ENCODE measurements around the gene NET1. TPM values are rescaled to one million over a fixed set of nuclear protein-coding genes. Genes with fewer than 3 reads are reported as not detected.

Gene NET1
- total and polyA plus RNA-seq, 2 experiments from 2014 or later, result 36.5 to 42.9 TPM

GRCh38 chr10:5492929-5493576, 80.7 kb downstream of the NET1 start:
- WGBS, 2 experiments (ENCODE audit: low coverage in 1 of 2, low lambda C conversion rate in 2 of 2, missing lambda C conversion rate in 2 of 2), result 75 to 77% methylated on average over 13 of the region's 13 CpGs
- DNase-seq, result no peak
- no peak for TF ChIP-seq EZH2phosphoT487 (IDR thresholded peaks at IDR 0.05; ENCODE audit: insufficient read depth, low read depth)
- TF ChIP-seq EZH2 (IDR thresholded peaks at IDR 0.05; ENCODE audit: insufficient read depth, poor library complexity, severe bottlenecking), result no peak
- Histone ChIP-seq H3K27me3 (replicated peaks; ENCODE audit: insufficient read depth) (no peaks in the 10 kb centered on the region), H3K36me3 (ENCODE audit: low read depth) (no peaks in the 10 kb centered on the region), H3K4me3 (no peak overlapping the region), H4K20me1 (ENCODE audit: insufficient read depth) (no peaks in the 10 kb centered on the region), H3K4me1 (ENCODE audit: insufficient read depth) (no peaks in the 10 kb centered on the region), H2AFZ (no peak overlapping the region), H3K27ac (no peak overlapping the region), H3K4me2 (ENCODE audit: unreplicated experiment) (no peak overlapping the region), H3K9ac (no peak overlapping the region), H3F3A (ENCODE audit: insufficient read depth) (no peaks in the 10 kb centered on the region), H3K9me3 (ENCODE audit: low read depth) (no peaks in the 10 kb centered on the region), H3K79me2 (ENCODE audit: insufficient read depth) (no peaks in the 10 kb centered on the region), H3K9me2 (ENCODE audit: insufficient read depth) (no peaks in the 10 kb centered on the region)
- in situ Hi-C loops (cut with MboI), result no loop called here

- Histone ChIP-seq H3K4me1 (ENCODE audit: insufficient read depth) (no peaks in the 10 kb centered on the region), H3K4me2 (ENCODE audit: unreplicated experiment) (no peak overlapping the region), H3K9ac (no peak overlapping the region), H3K27ac (no peak overlapping the region), H2AFZ (no peak overlapping the region), H3K9me2 (ENCODE audit: insufficient read depth) (no peaks in the 10 kb centered on the region), H3K4me3 (no peak overlapping the region), H3K9me3 (ENCODE audit: low read depth) (no peaks in the 10 kb centered on the region), H3F3A (ENCODE audit: insufficient read depth) (no peaks in the 10 kb centered on the region), H3K36me3 (ENCODE audit: low read depth) (no peaks in the 10 kb centered on the region), H3K79me2 (ENCODE audit: insufficient read depth) (no peaks in the 10 kb centered on the region), H4K20me1 (ENCODE audit: insufficient read depth) (no peaks in the 10 kb centered on the region), H3K27me3 (replicated peaks; ENCODE audit: insufficient read depth) (no peaks in the 10 kb centered on the region)
- 61 to 71% methylated on average over 3 of the region's 3 CpGs for WGBS, 2 experiments (ENCODE audit: low coverage in 1 of 2, low lambda C conversion rate in 2 of 2, missing lambda C conversion rate in 2 of 2)
- TF ChIP-seq EZH2 (IDR thresholded peaks at IDR 0.05; ENCODE audit: insufficient read depth, poor library complexity, severe bottlenecking) (no peak), EZH2phosphoT487 (IDR thresholded peaks at IDR 0.05; ENCODE audit: insufficient read depth, low read depth) (no peak)
- in situ Hi-C loops (cut with MboI), result no loop called here
- DNase-seq, result no peak
These were observed 81.3 kb downstream of the NET1 start for GRCh38 chr10:5493691-5494090.

- Histone ChIP-seq H2AFZ (no peak overlapping the region), H3K4me1 (ENCODE audit: insufficient read depth) (no peaks in the 10 kb centered on the region), H3F3A (ENCODE audit: insufficient read depth) (no peaks in the 10 kb centered on the region), H3K9me3 (ENCODE audit: low read depth) (no peaks in the 10 kb centered on the region), H3K9ac (no peak overlapping the region), H3K4me3 (no peak overlapping the region), H3K79me2 (ENCODE audit: insufficient read depth) (no peaks in the 10 kb centered on the region), H3K4me2 (ENCODE audit: unreplicated experiment) (no peak overlapping the region), H4K20me1 (ENCODE audit: insufficient read depth) (no peaks in the 10 kb centered on the region), H3K9me2 (ENCODE audit: insufficient read depth) (no peaks in the 10 kb centered on the region), H3K27ac (no peak overlapping the region), H3K27me3 (replicated peaks; ENCODE audit: insufficient read depth) (no peaks in the 10 kb centered on the region), H3K36me3 (ENCODE audit: low read depth) (no peaks in the 10 kb centered on the region)
- DNase-seq, result no peak
- TF ChIP-seq EZH2 (IDR thresholded peaks at IDR 0.05; ENCODE audit: insufficient read depth, poor library complexity, severe bottlenecking) (no peak), EZH2phosphoT487 (IDR thresholded peaks at IDR 0.05; ENCODE audit: insufficient read depth, low read depth) (no peak)
- in situ Hi-C loops (cut with MboI), result no loop called here
- WGBS, 2 experiments (ENCODE audit: low coverage in 1 of 2, low lambda C conversion rate in 2 of 2, missing lambda C conversion rate in 2 of 2), result 72 to 77% methylated on average over 8 of the region's 8 CpGs
These were observed 82.3 kb downstream of the NET1 start for GRCh38 chr10:5494611-5495010.

- Histone ChIP-seq H3K4me1 (ENCODE audit: insufficient read depth) (no peaks in the 10 kb centered on the region), H4K20me1 (ENCODE audit: insufficient read depth) (no peaks in the 10 kb centered on the region), H2AFZ (no peak overlapping the region), H3F3A (ENCODE audit: insufficient read depth) (no peaks in the 10 kb centered on the region), H3K9me2 (ENCODE audit: insufficient read depth) (no peaks in the 10 kb centered on the region), H3K4me3 (no peak overlapping the region), H3K27me3 (replicated peaks; ENCODE audit: insufficient read depth) (no peaks in the 10 kb centered on the region; the same call in 1 of the 2 replicates), H3K36me3 (ENCODE audit: low read depth) (no peaks in the 10 kb centered on the region), H3K4me2 (ENCODE audit: unreplicated experiment) (no peak overlapping the region), H3K9ac (no peak overlapping the region), H3K79me2 (ENCODE audit: insufficient read depth) (no peaks in the 10 kb centered on the region), H3K9me3 (ENCODE audit: low read depth) (no peaks in the 10 kb centered on the region), H3K27ac (no peak overlapping the region)
- in situ Hi-C loops (cut with MboI), result no loop called here
- 88% methylated on average over 17 to 25 of the region's 25 CpGs for WGBS, 2 experiments (ENCODE audit: low coverage in 1 of 2, low lambda C conversion rate in 2 of 2, missing lambda C conversion rate in 2 of 2)
- DNase-seq, result no peak
- TF ChIP-seq EZH2 (IDR thresholded peaks at IDR 0.05; ENCODE audit: insufficient read depth, poor library complexity, severe bottlenecking) (no peak), EZH2phosphoT487 (IDR thresholded peaks at IDR 0.05; ENCODE audit: insufficient read depth, low read depth) (no peak)
These were observed 84.2 kb downstream of the NET1 start for GRCh38 chr10:5496261-5497250.

Data from GM23248 (cell line).